Measurements from ENCODE around the gene INPPL1.

INPPL1 gene

GRCh38 chr11:72232260-72233055 is 7.9 kb downstream of the INPPL1 start:
- DNase-seq, result no peak

- no peak for DNase-seq
Measured at GRCh38 chr11:72233056-72233772, 8.6 kb downstream of the INPPL1 start.

- no peak for DNase-seq
Measured at GRCh38 chr11:72233773-72234513, 9.4 kb downstream of the INPPL1 start.

GRCh38 chr11:72234514-72234830 is 9.9 kb downstream of the INPPL1 start:
- no peak for DNase-seq

GRCh38 chr11:72234920-72235319 is 10.4 kb downstream of the INPPL1 start:
- DNase-seq, result no peak

- DNase-seq, result no peak
Measured at GRCh38 chr11:72235351-72236057, 10.9 kb downstream of the INPPL1 start.

GRCh38 chr11:72236083-72236697 is 11.6 kb downstream of the INPPL1 start:
- no peak for DNase-seq

- DNase-seq, result no peak
Measured at GRCh38 chr11:72236774-72237111, 12.2 kb downstream of the INPPL1 start.

GRCh38 chr11:72237112-72237931 is 12.8 kb downstream of the INPPL1 start:
- DNase-seq, result peak; percentile 6

GRCh38 chr11:72238040-72238450 is 13.5 kb downstream of the INPPL1 start:
- DNase-seq, result no peak

- DNase-seq, result no peak
Measured at GRCh38 chr11:72238492-72239312, 14.1 kb downstream of the INPPL1 start.

GRCh38 chr11:72239313-72239848 is 14.8 kb downstream of the INPPL1 start:
- no peak for DNase-seq

- DNase-seq, result no peak
Measured at GRCh38 chr11:72239849-72240460, 15.4 kb downstream of the INPPL1 start.

- no peak for DNase-seq
Measured at GRCh38 chr11:72240461-72241290, 16.1 kb downstream of the INPPL1 start.

GRCh38 chr11:72241291-72241781 is 16.8 kb downstream of the INPPL1 start:
- no peak for DNase-seq

- DNase-seq, result no peak
Measured at GRCh38 chr11:72242141-72242540, 17.6 kb downstream of the INPPL1 start.

- no peak for DNase-seq
Measured at GRCh38 chr11:72243173-72244059, 18.8 kb downstream of the INPPL1 start.

GRCh38 chr11:72244060-72244360 is 19.4 kb downstream of the INPPL1 start, which contains the start of gene PHOX2A:
Gene PHOX2A, minus strand, starts transcription at chr11:72244176. Its CDS starts 172 bp downstream, at chr11:72244004.
- DNase-seq, result no peak

Data from NCI-H2171 treated with DMSO at 0.1 percent for 48 hours (cell line).